Retinal pigment epithelial cell (primary cell): ENCODE data around the gene CCER1.
"Not testable (repeated sequence)": the region's sequence is repeated elsewhere in the genome, so short reads cannot be mapped to it uniquely, and the experiment has no call there.

ENCODE experiments used
- DNase-seq: peaks from one replicate; pipeline ENCODE4 v3.0.0-alpha.2; 2010; ENCODE audit warnings: low read depth
- H3K4me3 ChIP-seq: 2 replicates; pipeline ENCODE4 v1.5.1; 2011; ENCODE audit warnings: mild to moderate bottlenecking, low read length, control low read depth, moderate library complexity
- TF ChIP-seq, protein P1 (sequence below): conservative IDR thresholded peaks from 2 replicates; pipeline ENCODE4 v1.5.1; 2011; ENCODE audit warnings: low read depth, low read length, control low read depth, inconsistent platforms

Gene CCER1

DNA sequence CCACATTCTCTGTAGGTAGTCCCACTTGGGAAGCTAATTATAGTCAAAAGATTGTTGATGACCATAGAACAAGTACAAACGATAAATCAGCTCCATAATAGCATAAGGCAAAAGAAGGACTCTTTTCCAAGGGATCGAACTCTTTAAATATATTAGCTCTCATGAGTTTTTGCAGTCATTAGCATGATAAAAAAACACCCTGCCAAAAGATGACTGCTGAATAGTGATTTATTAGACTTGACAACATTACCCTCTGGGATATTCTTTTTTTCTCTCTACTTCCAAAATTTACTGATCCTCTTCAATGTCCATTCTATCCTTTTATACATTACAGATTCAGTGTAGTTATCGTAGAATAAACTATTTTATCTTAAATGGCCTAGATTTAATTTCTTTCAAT, 35.6 kb upstream of the CCER1 start:
- H3K4me3 ChIP-seq, result no peak overlapping the region
- TF ChIP-seq, protein P1, sequence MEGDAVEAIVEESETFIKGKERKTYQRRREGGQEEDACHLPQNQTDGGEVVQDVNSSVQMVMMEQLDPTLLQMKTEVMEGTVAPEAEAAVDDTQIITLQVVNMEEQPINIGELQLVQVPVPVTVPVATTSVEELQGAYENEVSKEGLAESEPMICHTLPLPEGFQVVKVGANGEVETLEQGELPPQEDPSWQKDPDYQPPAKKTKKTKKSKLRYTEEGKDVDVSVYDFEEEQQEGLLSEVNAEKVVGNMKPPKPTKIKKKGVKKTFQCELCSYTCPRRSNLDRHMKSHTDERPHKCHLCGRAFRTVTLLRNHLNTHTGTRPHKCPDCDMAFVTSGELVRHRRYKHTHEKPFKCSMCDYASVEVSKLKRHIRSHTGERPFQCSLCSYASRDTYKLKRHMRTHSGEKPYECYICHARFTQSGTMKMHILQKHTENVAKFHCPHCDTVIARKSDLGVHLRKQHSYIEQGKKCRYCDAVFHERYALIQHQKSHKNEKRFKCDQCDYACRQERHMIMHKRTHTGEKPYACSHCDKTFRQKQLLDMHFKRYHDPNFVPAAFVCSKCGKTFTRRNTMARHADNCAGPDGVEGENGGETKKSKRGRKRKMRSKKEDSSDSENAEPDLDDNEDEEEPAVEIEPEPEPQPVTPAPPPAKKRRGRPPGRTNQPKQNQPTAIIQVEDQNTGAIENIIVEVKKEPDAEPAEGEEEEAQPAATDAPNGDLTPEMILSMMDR, result no peak
- no peak for DNase-seq

DNA sequence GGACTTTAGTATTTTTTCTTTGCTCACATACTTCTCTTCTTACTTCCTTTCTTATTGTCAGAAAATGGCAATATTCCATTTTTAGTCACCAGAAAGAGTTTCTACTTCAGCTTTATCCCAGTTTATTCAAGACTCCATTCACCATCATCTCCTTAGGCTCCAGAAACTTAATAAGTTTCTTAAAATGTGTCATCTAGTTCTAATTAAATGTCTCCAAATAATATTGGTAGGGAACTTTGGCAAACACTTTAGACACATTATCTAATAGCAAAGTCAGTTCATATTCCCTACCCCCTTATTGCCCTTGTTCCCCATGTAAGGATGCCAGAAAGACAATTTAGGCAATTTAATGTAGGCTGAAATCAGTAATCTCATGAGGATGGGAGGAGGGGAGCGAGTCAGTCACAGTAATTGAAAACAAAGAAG, 34.7 kb upstream of the CCER1 start:
- DNase-seq, result no peak
- TF ChIP-seq, protein P1, result no peak
- H3K4me3 ChIP-seq, result no peak overlapping the region

DNA sequence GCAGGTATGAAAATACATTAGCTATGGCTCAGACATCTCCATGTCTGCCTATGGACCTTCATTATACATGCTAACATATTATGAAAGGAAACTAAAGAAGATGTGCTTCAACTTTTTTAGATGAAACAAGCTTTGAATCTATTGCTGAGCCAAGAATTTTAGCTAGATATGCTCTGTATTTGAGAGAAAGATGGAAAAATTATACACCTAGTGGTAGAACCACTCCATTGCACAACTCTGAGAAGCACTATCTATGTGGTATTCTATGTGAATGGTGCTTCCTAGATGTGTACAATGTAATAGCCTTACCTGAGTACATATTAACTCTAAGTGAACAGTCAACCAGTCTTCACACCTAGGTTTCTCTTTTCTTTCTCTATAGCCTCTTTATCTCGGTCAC, 32.5 kb upstream of the CCER1 start:
- TF ChIP-seq, protein P1, result peak; percentile 4
- no peak overlapping the region for H3K4me3 ChIP-seq
- DNase-seq, result no peak

DNA sequence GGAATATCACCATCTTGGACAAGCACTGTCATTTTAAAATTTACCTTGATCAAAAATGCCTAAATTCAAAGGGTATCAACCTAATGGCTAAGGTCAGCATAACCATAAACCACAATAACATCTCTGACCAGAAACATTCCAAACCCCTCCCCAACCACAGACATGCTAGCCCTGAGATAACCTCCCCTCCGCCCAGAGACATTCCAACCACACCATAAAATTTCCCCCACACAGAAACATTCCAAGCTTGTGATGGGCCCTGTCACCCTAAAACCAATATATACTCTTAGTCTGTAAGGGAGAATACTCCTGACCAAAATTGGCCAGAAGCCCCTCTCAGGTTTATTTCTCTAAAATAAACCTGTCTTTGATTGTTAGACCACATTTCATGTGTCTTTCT, 32.1 kb upstream of the CCER1 start:
- no peak overlapping the region for H3K4me3 ChIP-seq
- TF ChIP-seq, protein P1, result no peak
- DNase-seq, result no peak

DNA sequence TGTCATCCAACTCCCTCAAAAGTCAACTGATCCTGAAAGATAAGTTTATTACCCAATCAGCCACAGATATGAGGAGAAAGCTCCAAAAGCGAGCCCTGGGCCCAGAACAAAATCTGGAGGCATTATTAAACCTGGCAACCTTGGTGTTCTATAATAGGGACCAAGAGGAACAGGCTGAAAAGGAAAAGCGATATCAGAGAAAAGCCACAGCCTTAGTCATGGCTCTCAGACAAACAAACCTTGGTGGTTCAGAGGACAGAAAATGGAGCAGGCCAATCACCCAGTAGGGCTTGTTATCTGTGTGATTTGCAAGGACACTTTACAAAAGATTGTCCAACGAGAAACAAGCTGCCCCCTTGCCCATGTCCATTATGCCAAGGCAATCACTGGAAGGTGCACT, 30.4 kb upstream of the CCER1 start:
- not testable (repeated sequence) for DNase-seq, H3K4me3 ChIP-seq

DNA sequence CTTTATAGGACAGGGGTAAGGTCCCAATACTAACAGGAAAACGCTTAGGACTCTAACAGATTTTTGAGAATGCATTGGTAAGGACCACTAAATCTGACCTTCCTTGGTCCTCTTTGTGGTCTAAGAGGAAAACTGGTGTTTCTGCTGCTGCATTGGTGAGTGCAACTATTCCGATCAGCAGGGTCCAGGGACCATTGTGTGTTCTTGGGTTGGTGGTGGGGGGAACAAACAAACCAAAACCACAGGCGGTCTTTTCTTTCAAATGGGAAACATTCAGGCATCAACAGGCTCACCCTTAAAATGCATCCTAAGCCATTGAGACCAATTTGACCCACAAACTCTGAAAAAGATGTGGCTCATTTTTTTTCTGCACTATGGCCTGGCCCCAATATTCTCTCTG, 29.1 kb upstream of the CCER1 start:
- TF ChIP-seq, protein P1, result no peak
- H3K4me3 ChIP-seq, result no peak overlapping the region

DNA sequence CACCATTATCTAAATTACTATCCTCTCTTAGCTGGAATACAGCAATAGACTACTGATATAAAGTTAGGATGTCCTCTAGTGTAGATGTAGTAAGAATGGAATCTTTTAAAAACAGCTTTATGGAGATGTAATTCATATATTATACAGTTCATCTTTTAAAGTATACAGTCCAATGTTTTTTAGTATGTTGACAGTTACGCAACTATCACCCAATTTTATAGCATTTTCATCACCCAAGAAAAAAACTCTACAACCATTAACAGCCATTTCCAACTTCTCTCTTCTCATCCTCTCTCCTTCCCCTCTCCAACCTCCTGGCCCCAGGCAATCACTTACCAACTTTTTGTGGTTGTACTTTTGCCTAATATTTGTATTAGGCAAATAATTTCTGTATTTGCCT, 27.2 kb upstream of the CCER1 start:
- TF ChIP-seq, protein P1, result no peak
- no peak overlapping the region for H3K4me3 ChIP-seq
- no peak for DNase-seq

More for the DNA sequence above, 29.1 kb upstream of the CCER1 start:
- DNase-seq, result no peak

DNA sequence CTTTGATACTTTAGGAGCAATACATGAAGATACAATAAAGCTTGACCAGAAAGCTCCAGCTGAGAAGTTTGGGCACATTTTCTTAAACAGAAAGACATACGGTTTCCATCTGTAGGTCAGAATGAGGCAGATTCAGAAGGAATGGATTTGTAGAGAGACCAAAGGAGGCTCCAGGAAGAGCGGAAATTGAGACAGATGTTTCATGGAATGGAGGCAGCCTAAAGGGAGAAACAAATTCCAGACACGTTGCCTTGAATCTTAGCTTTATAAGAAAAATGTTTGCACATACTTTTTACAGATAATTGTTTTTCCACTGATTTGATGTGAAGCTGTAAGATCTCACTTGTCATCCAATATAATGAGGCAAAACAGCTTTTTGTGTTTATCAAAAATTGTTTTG, 25.0 kb upstream of the CCER1 start:
- DNase-seq, result no peak
- H3K4me3 ChIP-seq, result no peak overlapping the region
- TF ChIP-seq, protein P1, result no peak
